Measurements from ENCODE around the gene IMPDH1. TPM values are rescaled to one million over a fixed set of nuclear protein-coding genes. Genes with fewer than 3 reads are reported as not detected.
"Not testable (repeated sequence)": the region's sequence is repeated elsewhere in the genome, so short reads cannot be mapped to it uniquely, and the experiment has no call there.

Gene IMPDH1
- 10 to 100 TPM; 39.9 to 73.3 (median 65.6) TPM for total RNA-seq
- total RNA-seq (2013), result 46.9 TPM
- total RNA-seq, result 28.0 to 107 (median 53.4) reads per million in 29 experiments

DNA sequence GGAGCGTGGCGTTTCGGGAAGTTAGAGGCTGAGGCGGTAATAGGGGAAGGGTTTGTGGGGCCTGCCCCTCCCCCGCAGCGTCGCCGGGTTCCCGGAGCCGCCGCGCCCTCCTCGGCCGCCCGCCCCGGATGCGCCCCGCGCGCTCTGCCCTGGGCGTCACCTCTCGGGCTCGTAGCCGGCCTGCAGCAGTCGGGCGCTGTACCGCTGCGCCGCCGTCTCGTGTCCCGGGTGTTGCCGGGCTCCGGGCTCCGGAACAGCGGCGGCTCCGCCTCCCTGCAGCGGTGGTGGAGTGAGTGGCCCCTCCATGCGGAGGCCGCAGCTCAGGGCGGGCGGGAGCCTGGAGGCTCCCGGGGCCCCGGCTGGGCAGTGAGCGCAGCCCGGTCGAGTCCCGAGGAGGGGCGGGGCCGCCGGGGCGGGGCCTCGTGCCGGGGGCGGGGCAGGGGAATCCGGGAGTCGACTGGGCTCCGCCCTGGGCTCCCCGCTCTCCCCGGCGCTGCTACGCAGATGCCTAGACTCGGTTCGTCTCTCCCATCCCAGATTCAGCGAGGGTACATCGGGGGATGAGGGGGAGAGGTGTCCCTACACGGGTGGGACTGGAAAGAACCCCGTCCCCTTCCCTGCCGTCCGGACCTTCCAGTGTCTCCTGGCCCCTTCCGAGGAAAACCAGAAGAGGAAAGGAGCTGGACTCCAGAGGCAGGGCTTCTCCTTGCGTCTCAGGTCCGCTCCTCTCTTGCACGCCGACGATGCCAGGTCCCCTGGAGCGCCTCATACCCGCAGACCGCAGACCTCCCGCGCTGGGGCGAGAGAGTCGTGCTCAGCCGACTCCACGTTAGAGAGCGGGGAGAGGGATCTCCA is at the start of gene IMPDH1:
IMPDH1 (minus strand) TSS at position 387 of the 855 bp plus-strand sequence; CDS start at position 306, 81 bp downstream.
- peak within 1 kb of the TSS; percentile 77 to 86 for H3K4me3 ChIP-seq (ENCODE audit: control insufficient read depth in 1 of 2, extremely low read depth in 1 of 2, low read length in 1 of 2)
- ATAC-seq (replicated peaks in 1 of 4) (peak; percentile 81 to 84 (median 82)), DNase-seq (peak; percentile 55 to 88 (median 72))
- no peaks in the 10 kb centered on the region for H3K9me3 ChIP-seq
- Mint-ChIP-seq H3K27me3 (no peaks in the 10 kb centered on the region), H3K36me3 (no peaks in the 10 kb centered on the region), H3K4me1 (peaks cover 32 to 38% (median 37%) of the 10 kb centered on the region in 3 donors), H3K4me3 (peak within 1 kb of the TSS; percentile 88 to 92 (median 91)), H3K27ac (peak within 1 kb of the TSS; percentile 91 to 92), H3K9me3 (no peaks in the 10 kb centered on the region)
- WGBS (ENCODE audit: insufficient coverage), result 0% methylated on average over 80 of the region's 87 CpGs
- peaks cover 12 to 49% of the 10 kb centered on the region in 2 experiments for H3K4me1 ChIP-seq (ENCODE audit: control insufficient read depth in 1 of 2, extremely low read depth in 1 of 2, insufficient read depth in 2 of 2, low read length in 2 of 2)
- ChIA-PET CTCF (interaction anchor here (0.5 to 1.4 kb wide), 5 partner anchors 14 to 82 kb away, joined by 3 to 7 read pairs (median 3); no protein-coding TSS in a partner anchor), POLR2A (no interaction called here)
- peaks cover 0 to 2% of the 10 kb centered on the region in 2 experiments for H3K27me3 ChIP-seq (replicated peaks in 1 of 2; ENCODE audit: control insufficient read depth in 2 of 2, extremely low read depth in 1 of 2, insufficient read depth in 2 of 2, low read length in 1 of 2)
- H3K27ac ChIP-seq (ENCODE audit: low read length), result peak within 1 kb of the TSS; percentile 85
- no peaks in the 10 kb centered on the region for H3K36me3 ChIP-seq (ENCODE audit: control insufficient read depth in 2 of 2, extremely low read depth in 1 of 2, insufficient read depth in 1 of 2, low read length in 1 of 2)

GRCh38 chr7:128459394-128459878 is 49.7 kb upstream of the IMPDH1 start:
- POLR2A ChIA-PET, result interaction anchor here (0.5 to 1.0 kb wide), 5 partner anchors 19 to 1160 kb away, joined by 3 to 4 read pairs (median 4); no protein-coding TSS in a partner anchor
- CTCF ChIA-PET, result interaction anchor here (0.8 to 4.2 kb wide), 18 partner anchors 15 to 875 kb away, joined by 3 to 246 read pairs (median 5); no protein-coding TSS in a partner anchor
- no peak overlapping the region for H3K4me3 Mint-ChIP-seq

DNA sequence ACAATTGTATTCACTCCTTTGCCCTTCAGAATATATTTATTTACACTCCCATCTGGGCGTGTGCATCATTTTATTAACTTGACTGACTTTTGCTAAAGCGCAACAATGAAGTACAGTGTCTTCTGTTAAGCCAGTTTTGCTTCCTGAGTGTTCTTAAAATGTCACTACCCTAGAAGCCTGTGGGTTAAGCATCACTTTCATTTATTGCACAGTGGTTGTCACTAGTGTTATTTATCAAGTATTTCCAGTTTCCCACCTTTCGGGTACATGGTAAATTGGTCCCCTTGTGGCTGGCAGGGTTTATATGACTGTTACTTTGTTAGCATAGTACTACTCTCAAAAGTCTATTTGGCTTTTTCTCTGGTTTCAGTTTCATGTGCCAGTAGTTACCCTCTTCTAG is 49.2 kb upstream of the IMPDH1 start:
- Mint-ChIP-seq H3K36me3 (no peaks in the 10 kb centered on the region), H3K9me3 (no peaks in the 10 kb centered on the region), H3K27me3 (no peaks in the 10 kb centered on the region), H3K4me3 (no peak overlapping the region), H3K4me1 (peaks cover 19 to 37% (median 28%) of the 10 kb centered on the region in 3 donors), H3K27ac (no peak overlapping the region)
- H3K27ac ChIP-seq (ENCODE audit: low read length), result no peak overlapping the region
- 36% methylated on average over 2 of the region's 3 CpGs for WGBS (ENCODE audit: insufficient coverage)
- CTCF ChIA-PET, result interaction anchor here (0.8 to 4.2 kb wide), 10 partner anchors 14 to 748 kb away, joined by 3 to 246 read pairs (median 6); no protein-coding TSS in a partner anchor
- H3K27me3 ChIP-seq (replicated peaks in 1 of 2; ENCODE audit: control insufficient read depth in 2 of 2, extremely low read depth in 1 of 2, insufficient read depth in 2 of 2, low read length in 1 of 2), result peaks cover 0 to 8% of the 10 kb centered on the region in 2 experiments
- no peaks in the 10 kb centered on the region for H3K36me3 ChIP-seq (ENCODE audit: control insufficient read depth in 2 of 2, extremely low read depth in 1 of 2, insufficient read depth in 1 of 2, low read length in 1 of 2)
- ATAC-seq (replicated peaks in 1 of 4) (no peak), DNase-seq (peak in 1 of 35 experiments; percentile 22)
- H3K9me3 ChIP-seq, result no peaks in the 10 kb centered on the region
- H3K4me1 ChIP-seq (ENCODE audit: control insufficient read depth in 1 of 2, extremely low read depth in 1 of 2, insufficient read depth in 2 of 2, low read length in 2 of 2), result peaks cover 4 to 21% of the 10 kb centered on the region in 2 experiments
- POLR2A ChIA-PET, result interaction anchor here in 1 of 2 donors (1.0 kb wide), 1 partner anchor 31 kb away, joined by 4 read pairs; no protein-coding TSS in a partner anchor
- no peak overlapping the region for H3K4me3 ChIP-seq (ENCODE audit: control insufficient read depth in 1 of 2, extremely low read depth in 1 of 2, low read length in 1 of 2)

More at GRCh38 chr7:128459394-128459878, 49.7 kb upstream of the IMPDH1 start:
- 58% methylated on average over 2 of the region's 5 CpGs for WGBS (ENCODE audit: insufficient coverage)
- no peaks in the 10 kb centered on the region for H3K9me3 ChIP-seq
- H3K36me3 Mint-ChIP-seq, result no peaks in the 10 kb centered on the region
- no peaks in the 10 kb centered on the region for H3K9me3 Mint-ChIP-seq
- peaks cover 4 to 21% of the 10 kb centered on the region in 2 experiments for H3K4me1 ChIP-seq (ENCODE audit: control insufficient read depth in 1 of 2, extremely low read depth in 1 of 2, insufficient read depth in 2 of 2, low read length in 2 of 2)
- H3K27me3 ChIP-seq (replicated peaks in 1 of 2; ENCODE audit: control insufficient read depth in 2 of 2, extremely low read depth in 1 of 2, insufficient read depth in 2 of 2, low read length in 1 of 2), result peaks cover 0 to 6% of the 10 kb centered on the region in 2 experiments
- DNase-seq (peak; percentile 32 to 86 (median 64)), ATAC-seq (replicated peaks in 1 of 4) (peak; percentile 51 to 63 (median 54))
- H3K27ac ChIP-seq (ENCODE audit: low read length), result no peak overlapping the region
- H3K36me3 ChIP-seq (ENCODE audit: control insufficient read depth in 2 of 2, extremely low read depth in 1 of 2, insufficient read depth in 1 of 2, low read length in 1 of 2), result no peaks in the 10 kb centered on the region
- H3K4me3 ChIP-seq (ENCODE audit: control insufficient read depth in 1 of 2, extremely low read depth in 1 of 2, low read length in 1 of 2), result no peak overlapping the region
- H3K27ac Mint-ChIP-seq, result no peak overlapping the region
- H3K4me1 Mint-ChIP-seq, result peaks cover 19 to 37% (median 28%) of the 10 kb centered on the region in 3 donors
- H3K27me3 Mint-ChIP-seq, result no peaks in the 10 kb centered on the region

DNA sequence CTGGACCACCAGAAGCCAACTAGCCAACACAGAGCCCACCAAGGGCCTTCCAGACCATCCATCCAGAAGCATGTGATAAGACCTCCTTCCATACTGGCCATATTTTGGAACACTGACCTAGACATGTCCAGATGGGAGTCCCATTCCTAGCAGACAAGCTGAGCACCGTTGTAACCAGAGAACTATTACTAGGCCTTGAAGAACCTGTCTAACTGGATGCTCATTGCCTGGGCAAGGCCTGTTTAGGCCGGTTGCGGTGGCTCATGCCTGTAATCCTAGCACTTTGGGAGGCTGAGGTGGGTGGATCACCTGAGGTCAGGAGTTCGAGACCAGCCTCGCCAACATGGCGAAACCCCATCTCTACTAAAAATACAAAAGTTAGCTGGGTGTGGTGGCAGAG is 47.6 kb upstream of the IMPDH1 start:
- H3K27ac Mint-ChIP-seq; H3K9me3 ChIP-seq; POLR2A ChIA-PET; H3K9me3 Mint-ChIP-seq; H3K27me3 ChIP-seq (replicated peaks in 1 of 2; ENCODE audit: control insufficient read depth in 2 of 2, extremely low read depth in 1 of 2, insufficient read depth in 2 of 2, low read length in 1 of 2); H3K27me3 Mint-ChIP-seq; H3K27ac ChIP-seq (ENCODE audit: low read length); H3K4me3 ChIP-seq (ENCODE audit: control insufficient read depth in 1 of 2, extremely low read depth in 1 of 2, low read length in 1 of 2); DNase-seq; ATAC-seq (replicated peaks in 1 of 4); H3K36me3 ChIP-seq (ENCODE audit: control insufficient read depth in 2 of 2, extremely low read depth in 1 of 2, insufficient read depth in 1 of 2, low read length in 1 of 2); H3K36me3 Mint-ChIP-seq: not testable (repeated sequence)
- 100% methylated on average over 1 of the region's 6 CpGs for WGBS (ENCODE audit: insufficient coverage)
- peak overlapping the region in 2 of 3 donors; percentile 91 to 92 for H3K4me3 Mint-ChIP-seq
- H3K4me1 ChIP-seq (ENCODE audit: control insufficient read depth in 1 of 2, extremely low read depth in 1 of 2, insufficient read depth in 2 of 2, low read length in 2 of 2), result peaks cover 4 to 21% of the 10 kb centered on the region in 2 experiments
- CTCF ChIA-PET, result interaction anchor here in 1 of 2 donors (1.2 kb wide), 1 partner anchor 30 kb away, joined by 4 read pairs; no protein-coding TSS in a partner anchor
- H3K4me1 Mint-ChIP-seq, result peaks cover 19 to 37% (median 28%) of the 10 kb centered on the region in 3 donors

DNA sequence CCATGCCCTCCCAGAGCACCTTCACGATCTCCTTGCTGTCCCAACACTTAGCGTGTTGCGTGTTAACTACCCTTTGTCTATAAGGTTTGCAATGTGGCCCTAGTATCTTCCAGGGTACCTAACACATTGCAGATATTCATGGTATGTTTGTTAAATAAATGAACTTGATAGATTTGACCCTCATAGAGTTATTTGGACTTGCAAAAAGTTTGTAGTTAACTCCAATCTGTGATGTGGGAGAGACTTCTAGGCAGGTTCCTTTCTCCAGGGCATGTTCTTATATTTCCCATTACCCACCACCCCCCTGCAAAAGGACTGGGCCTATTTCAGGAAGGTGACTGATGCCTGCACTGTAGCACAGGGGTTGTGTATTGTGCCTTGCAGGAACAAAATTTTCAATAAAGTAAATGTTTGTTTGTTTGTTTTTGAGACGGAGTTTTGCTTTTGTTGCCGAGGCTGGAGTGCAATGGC is 46.5 kb upstream of the IMPDH1 start:
- ChIA-PET CTCF (interaction anchor here in 1 of 2 donors (0.6 to 2.1 kb wide), 2 partner anchors 29 to 51 kb away, joined by 3 to 25 read pairs; no protein-coding TSS in a partner anchor), POLR2A (no interaction called here)
- no peak for DNase-seq
- H3K4me3 Mint-ChIP-seq, result peak overlapping the region; percentile 85 to 92 (median 91)
- H3K36me3 ChIP-seq (ENCODE audit: control insufficient read depth in 2 of 2, extremely low read depth in 1 of 2, insufficient read depth in 1 of 2, low read length in 1 of 2), result no peaks in the 10 kb centered on the region
- H3K9me3 Mint-ChIP-seq, result no peaks in the 10 kb centered on the region
- peak overlapping the region; percentile 66 to 74 for H3K27ac Mint-ChIP-seq
- peak overlapping the region; percentile 81 to 82 for H3K4me3 ChIP-seq (ENCODE audit: control insufficient read depth in 1 of 2, extremely low read depth in 1 of 2, low read length in 1 of 2)
- H3K4me1 ChIP-seq (ENCODE audit: control insufficient read depth in 1 of 2, extremely low read depth in 1 of 2, insufficient read depth in 2 of 2, low read length in 2 of 2), result peaks cover 4 to 21% of the 10 kb centered on the region in 2 experiments
- 34% methylated on average over 2 of the region's 5 CpGs for WGBS (ENCODE audit: insufficient coverage)
- H3K27me3 Mint-ChIP-seq, result no peaks in the 10 kb centered on the region
- peaks cover 0 to 8% of the 10 kb centered on the region in 2 experiments for H3K27me3 ChIP-seq (replicated peaks in 1 of 2; ENCODE audit: control insufficient read depth in 2 of 2, extremely low read depth in 1 of 2, insufficient read depth in 2 of 2, low read length in 1 of 2)
- H3K27ac ChIP-seq (ENCODE audit: low read length), result peak overlapping the region; percentile 56
- no peaks in the 10 kb centered on the region for H3K36me3 Mint-ChIP-seq
- no peaks in the 10 kb centered on the region for H3K9me3 ChIP-seq
- peak in 2 of 4 experiments; percentile 4 to 5 for ATAC-seq (replicated peaks in 1 of 4)
- H3K4me1 Mint-ChIP-seq, result peaks cover 19 to 37% (median 28%) of the 10 kb centered on the region in 3 donors
